Activated CD4-positive, alpha-beta T cell treated with anti-CD3 and anti-CD28 coated beads for 48 hours (primary cell): ENCODE data around the gene TMEM62.

Source experiments
- DNase-seq: peaks from one replicate; pipeline ENCODE4 v3.0.0-alpha.2; 2020

Gene TMEM62

GRCh38 chr15:43133430-43134156 is at the start of gene TMEM62:
Gene TMEM62 (plus strand): TSS chr15:43133586. CDS start chr15:43133803, 217 bp downstream.
- DNase-seq = peak; percentile 76

- no peak for DNase-seq
Observed at GRCh38 chr15:43085921-43086320, 47.5 kb upstream of the TMEM62 start.

GRCh38 chr15:43086551-43086950 is 46.8 kb upstream of the TMEM62 start:
- DNase-seq = no peak

- no peak for DNase-seq
Observed at GRCh38 chr15:43091859-43092258, 41.5 kb upstream of the TMEM62 start.

- no peak for DNase-seq
Observed at GRCh38 chr15:43093026-43093425, 40.4 kb upstream of the TMEM62 start.

- DNase-seq = no peak
Observed at GRCh38 chr15:43094416-43095030, 38.9 kb upstream of the TMEM62 start.

GRCh38 chr15:43095243-43095642 is 38.1 kb upstream of the TMEM62 start:
- no peak for DNase-seq

GRCh38 chr15:43095708-43096347 is 37.6 kb upstream of the TMEM62 start:
- no peak for DNase-seq

GRCh38 chr15:43096411-43096810 is 37.0 kb upstream of the TMEM62 start:
- DNase-seq = no peak

- no peak for DNase-seq
Observed at GRCh38 chr15:43099105-43099845, 34.1 kb upstream of the TMEM62 start.

GRCh38 chr15:43100971-43101370 is 32.4 kb upstream of the TMEM62 start:
- no peak for DNase-seq

- DNase-seq = no peak
Observed at GRCh38 chr15:43102187-43102586, 31.2 kb upstream of the TMEM62 start.

- DNase-seq = no peak
Observed at GRCh38 chr15:43103907-43104306, 29.5 kb upstream of the TMEM62 start.

- no peak for DNase-seq
Observed at GRCh38 chr15:43104426-43104825, 29.0 kb upstream of the TMEM62 start.

- peak; percentile 41 for DNase-seq
Observed at GRCh38 chr15:43105077-43105736, 28.2 kb upstream of the TMEM62 start.

GRCh38 chr15:43105778-43106485 is 27.5 kb upstream of the TMEM62 start, which contains the start of gene UBR1:
Gene UBR1 (minus strand): TSS chr15:43106038. CDS start chr15:43106022, 16 bp downstream.
- peak; percentile 92 for DNase-seq

- no peak for DNase-seq
Observed at GRCh38 chr15:43106486-43106829, 26.9 kb upstream of the TMEM62 start.

GRCh38 chr15:43107751-43108150 is 25.6 kb upstream of the TMEM62 start:
- DNase-seq = no peak

GRCh38 chr15:43111354-43111753 is 22.0 kb upstream of the TMEM62 start:
- DNase-seq = no peak

- no peak for DNase-seq
Observed at GRCh38 chr15:43118286-43118685, 15.1 kb upstream of the TMEM62 start.

- no peak for DNase-seq
Observed at GRCh38 chr15:43118829-43119228, 14.6 kb upstream of the TMEM62 start.

GRCh38 chr15:43121863-43122262 is 11.5 kb upstream of the TMEM62 start:
- no peak for DNase-seq
